ENCODE measurements around the gene FUT1. TPM values are rescaled to one million over a fixed set of nuclear protein-coding genes. Genes with fewer than 3 reads are reported as not detected.
A peak's percentile ranks its signal among the peaks of the same experiment; 100 is the strongest.

Gene FUT1
- polyA plus RNA-seq, 1 donor, result 1.3 TPM

GRCh38 chr19:48751845-48752495 is 471 bp downstream of the FUT1 start:
- Histone ChIP-seq H3K4me1 (ENCODE audit: control insufficient read depth, insufficient read depth, low read length) (peaks cover 13% of the 10 kb centered on the region), H3K36me3 (ENCODE audit: control insufficient read depth, insufficient read depth, low read length) (peaks cover 2% of the 10 kb centered on the region), H3K9me3 (ENCODE audit: control insufficient read depth, low read depth, low read length) (peaks cover 11% of the 10 kb centered on the region), H3K27me3 (ENCODE audit: control insufficient read depth, insufficient read depth, low read length) (peaks cover 31% of the 10 kb centered on the region), H3K27ac (ENCODE audit: low read length) (no peak overlapping the region), H3K4me3 (ENCODE audit: low read length) (peak overlapping the region; percentile 35)
- WGBS (ENCODE audit: insufficient coverage, low lambda C conversion rate), result no CpG with 5 or more reads among the region's 20 CpGs
- DNase-seq, result no peak

GRCh38 chr19:48750771-48751504 is 1.5 kb downstream of the FUT1 start:
- Histone ChIP-seq H3K4me3 (ENCODE audit: low read length) (no peak overlapping the region), H3K27ac (ENCODE audit: low read length) (no peak overlapping the region), H3K9me3 (ENCODE audit: control insufficient read depth, low read depth, low read length) (peaks cover 11% of the 10 kb centered on the region), H3K27me3 (ENCODE audit: control insufficient read depth, insufficient read depth, low read length) (peaks cover 42% of the 10 kb centered on the region), H3K4me1 (ENCODE audit: control insufficient read depth, insufficient read depth, low read length) (peaks cover 13% of the 10 kb centered on the region), H3K36me3 (ENCODE audit: control insufficient read depth, insufficient read depth, low read length) (peaks cover 2% of the 10 kb centered on the region)
- WGBS (ENCODE audit: insufficient coverage, low lambda C conversion rate), result no CpG with 5 or more reads among the region's 29 CpGs
- no peak for DNase-seq

GRCh38 chr19:48750351-48750750 is 2.1 kb downstream of the FUT1 start:
- Histone ChIP-seq H3K27ac (ENCODE audit: low read length) (no peak overlapping the region), H3K27me3 (ENCODE audit: control insufficient read depth, insufficient read depth, low read length) (peaks cover 45% of the 10 kb centered on the region), H3K9me3 (ENCODE audit: control insufficient read depth, low read depth, low read length) (peaks cover 15% of the 10 kb centered on the region), H3K4me3 (ENCODE audit: low read length) (no peak overlapping the region), H3K4me1 (ENCODE audit: control insufficient read depth, insufficient read depth, low read length) (peaks cover 13% of the 10 kb centered on the region), H3K36me3 (ENCODE audit: control insufficient read depth, insufficient read depth, low read length) (peaks cover 2% of the 10 kb centered on the region)
- no CpG with 5 or more reads among the region's 31 CpGs for WGBS (ENCODE audit: insufficient coverage, low lambda C conversion rate)
- no peak for DNase-seq

GRCh38 chr19:48749571-48750198 is 2.8 kb downstream of the FUT1 start:
- DNase-seq, result no peak
- Histone ChIP-seq H3K27ac (ENCODE audit: low read length) (no peak overlapping the region), H3K36me3 (ENCODE audit: control insufficient read depth, insufficient read depth, low read length) (peaks cover 2% of the 10 kb centered on the region), H3K9me3 (ENCODE audit: control insufficient read depth, low read depth, low read length) (peaks cover 15% of the 10 kb centered on the region), H3K27me3 (ENCODE audit: control insufficient read depth, insufficient read depth, low read length) (peaks cover 46% of the 10 kb centered on the region), H3K4me1 (ENCODE audit: control insufficient read depth, insufficient read depth, low read length) (peaks cover 13% of the 10 kb centered on the region), H3K4me3 (ENCODE audit: low read length) (no peak overlapping the region)
- WGBS (ENCODE audit: insufficient coverage, low lambda C conversion rate), result no CpG with 5 or more reads among the region's 4 CpGs

- Histone ChIP-seq H3K27me3 (ENCODE audit: control insufficient read depth, insufficient read depth, low read length) (peaks cover 31% of the 10 kb centered on the region), H3K4me1 (ENCODE audit: control insufficient read depth, insufficient read depth, low read length) (peaks cover 3% of the 10 kb centered on the region), H3K9me3 (ENCODE audit: control insufficient read depth, low read depth, low read length) (peaks cover 10% of the 10 kb centered on the region), H3K27ac (ENCODE audit: low read length) (peak within 1 kb of the TSS; percentile 34), H3K4me3 (ENCODE audit: low read length) (peak within 1 kb of the TSS; percentile 35), H3K36me3 (ENCODE audit: control insufficient read depth, insufficient read depth, low read length) (peaks cover 2% of the 10 kb centered on the region)
- peak; percentile 68 to 81 for DNase-seq
- WGBS (ENCODE audit: insufficient coverage, low lambda C conversion rate), result no CpG with 5 or more reads among the region's 31 CpGs
Observed at GRCh38 chr19:48746738-48747575, 5.5 kb downstream of the FUT1 start, which contains the start of gene IZUMO1. TSS of gene IZUMO1 (minus strand) at chr19:48746909. CDS start at chr19:48745859, 1,050 bp downstream.

- Histone ChIP-seq H3K9me3 (ENCODE audit: control insufficient read depth, low read depth, low read length) (peaks cover 13% of the 10 kb centered on the region), H3K36me3 (ENCODE audit: control insufficient read depth, insufficient read depth, low read length) (peaks cover 2% of the 10 kb centered on the region), H3K27me3 (ENCODE audit: control insufficient read depth, insufficient read depth, low read length) (peaks cover 26% of the 10 kb centered on the region), H3K4me3 (ENCODE audit: low read length) (no peak overlapping the region), H3K27ac (ENCODE audit: low read length) (no peak overlapping the region), H3K4me1 (ENCODE audit: control insufficient read depth, insufficient read depth, low read length) (peaks cover 11% of the 10 kb centered on the region)
- no peak for DNase-seq
- no CpG with 5 or more reads among the region's 8 CpGs for WGBS (ENCODE audit: insufficient coverage, low lambda C conversion rate)
Observed at GRCh38 chr19:48746110-48746509, 6.3 kb downstream of the FUT1 start.

- H3K27me3 ChIP-seq (ENCODE audit: control insufficient read depth, insufficient read depth, low read length), result peaks cover 26% of the 10 kb centered on the region
- peaks cover 2% of the 10 kb centered on the region for H3K36me3 ChIP-seq (ENCODE audit: control insufficient read depth, insufficient read depth, low read length)
- H3K9me3 ChIP-seq (ENCODE audit: control insufficient read depth, low read depth, low read length), result peaks cover 7% of the 10 kb centered on the region
- DNase-seq, result peak in 1 of 2 donors; percentile 48
- H3K27ac ChIP-seq (ENCODE audit: low read length), result no peak overlapping the region
- H3K4me1 ChIP-seq (ENCODE audit: control insufficient read depth, insufficient read depth, low read length), result peaks cover 18% of the 10 kb centered on the region
- WGBS (ENCODE audit: insufficient coverage, low lambda C conversion rate), result 5% methylated on average over 4 of the region's 33 CpGs
- H3K4me3 ChIP-seq (ENCODE audit: low read length), result no peak overlapping the region
Observed at GRCh38 chr19:48745208-48745995, 7.0 kb downstream of the FUT1 start.

GRCh38 chr19:48742096-48742495 is 10.3 kb downstream of the FUT1 start:
- WGBS (ENCODE audit: insufficient coverage, low lambda C conversion rate), result no CpG with 5 or more reads among the region's 11 CpGs
- Histone ChIP-seq H3K4me1 (ENCODE audit: control insufficient read depth, insufficient read depth, low read length) (peaks cover 29% of the 10 kb centered on the region), H3K27me3 (ENCODE audit: control insufficient read depth, insufficient read depth, low read length) (peaks cover 35% of the 10 kb centered on the region), H3K9me3 (ENCODE audit: control insufficient read depth, low read depth, low read length) (peaks cover 6% of the 10 kb centered on the region), H3K27ac (ENCODE audit: low read length) (no peak overlapping the region), H3K36me3 (ENCODE audit: control insufficient read depth, insufficient read depth, low read length) (no peaks in the 10 kb centered on the region), H3K4me3 (ENCODE audit: low read length) (no peak overlapping the region)
- DNase-seq, result peak in 1 of 2 donors; percentile 41

- peaks cover 29% of the 10 kb centered on the region for H3K4me1 ChIP-seq (ENCODE audit: control insufficient read depth, insufficient read depth, low read length)
- no peaks in the 10 kb centered on the region for H3K36me3 ChIP-seq (ENCODE audit: control insufficient read depth, insufficient read depth, low read length)
- peak in 1 of 2 donors; percentile 79 for DNase-seq
- no peak overlapping the region for H3K4me3 ChIP-seq (ENCODE audit: low read length)
- no CpG with 5 or more reads among the region's 35 CpGs for WGBS (ENCODE audit: insufficient coverage, low lambda C conversion rate)
- peaks cover 6% of the 10 kb centered on the region for H3K9me3 ChIP-seq (ENCODE audit: control insufficient read depth, low read depth, low read length)
- H3K27me3 ChIP-seq (ENCODE audit: control insufficient read depth, insufficient read depth, low read length), result peaks cover 28% of the 10 kb centered on the region
- H3K27ac ChIP-seq (ENCODE audit: low read length), result no peak overlapping the region
Observed at GRCh38 chr19:48741129-48741999, 11.1 kb downstream of the FUT1 start.

All from large intestine (tissue), 3 donors.